SH-SY5Y (cell line): ENCODE results near the gene SLC25A36.

Source experiments
- GATA2 ChIP-seq: IDR thresholded peaks from 2 replicates; pipeline ENCODE4 v1.6.1; 2011; ENCODE audit warnings: mild to moderate bottlenecking, low read depth, low read length
- GATA3 ChIP-seq: IDR thresholded peaks from 2 replicates; pipeline ENCODE4 v1.6.1; 2011; ENCODE audit warnings: low read depth, mild to moderate bottlenecking, low read length, moderate library complexity

- TF ChIP-seq GATA3 (no peak), GATA2 (no peak)
Measured at GRCh38 chr3:140943781-140944552, 2.3 kb downstream of the SLC25A36 start.
